AG04450 (cell line): ENCODE results near the gene ELK4. TPM values are rescaled to one million over a fixed set of nuclear protein-coding genes. Genes with fewer than 3 reads are reported as not detected.

Source experiments
- CTCF ChIA-PET: fragments of 300-600, 350-600 bp; formaldehyde crosslinking; extraction: SDS; loops from one replicate; lab custom pipeline; 2022; ENCODE audit warnings: antibody characterized with exemption, inconsistent platforms; lab: Charles Lee
- POLR2A ChIA-PET: fragments of 350-600 bp; formaldehyde crosslinking; extraction: SDS; loops from one replicate; lab custom pipeline; 2021; ENCODE audit warnings: antibody characterized with exemption, inconsistent platforms; lab: Yijun Ruan, JAX
- DNase-seq: peaks from one replicate; pipeline ENCODE4 v3.0.0-alpha.2; 2011; ENCODE audit warnings: low read depth, low spot score
- H3K27ac ChIP-seq: one replicate; pipeline ENCODE4 v1.5.1; 2012; ENCODE audit warnings: low read depth, low read length, control low read depth
- H3K27me3 ChIP-seq: one replicate; pipeline ENCODE4 v1.6.0; 2012; ENCODE audit warnings: low read length; ENCODE audit not compliant: control insufficient read depth, insufficient read depth
- H3K4me3 ChIP-seq: 2 replicates; pipeline ENCODE4 v1.5.1; 2011; ENCODE audit warnings: mild to moderate bottlenecking, low read depth, low read length, control low read depth
- H3K9me3 ChIP-seq: 2 replicates; pipeline ENCODE4 v1.5.1; 2012; ENCODE audit warnings: low read length; ENCODE audit not compliant: control insufficient read depth, insufficient read depth
- CTCF ChIP-seq: IDR thresholded peaks from 2 replicates; pipeline ENCODE4 v1.5.1; 2011; ENCODE audit warnings: low read depth, low read length, control low read depth, inconsistent platforms
- polyA plus RNA-seq: library from polyadenylated mRNA; depleted of rRNA; stranded (reverse); fragments of >200 nt; gene quantifications from 2 replicates; pipeline ENCODE4 v1.2.3, GENCODE V29; 2011

Gene ELK4
- polyA plus RNA-seq, 1 experiment = 8.6 TPM

- DNase-seq = no peak
- ChIA-PET POLR2A (interaction anchor here (0.9 to 1.3 kb wide), 3 partner anchors 31 to 119 kb away, joined by 3 to 6 read pairs (median 5); no protein-coding TSS in a partner anchor), CTCF (interaction anchor here (1.7 to 5.2 kb wide), 3 partner anchors 28 to 40 kb away, joined by 3 to 100 read pairs (median 23); no protein-coding TSS in a partner anchor)
- no peak for TF ChIP-seq CTCF
- H3K9me3 ChIP-seq = no peaks in the 10 kb centered on the region; the same call in 1 of the 2 replicates
- no peaks in the 10 kb centered on the region for H3K27me3 ChIP-seq
- peak overlapping the region; percentile 79 for H3K4me3 ChIP-seq
- no peak overlapping the region for H3K27ac ChIP-seq
Measured at GRCh38 chr1:205630241-205630640, 1.6 kb downstream of the ELK4 start.

DNA sequence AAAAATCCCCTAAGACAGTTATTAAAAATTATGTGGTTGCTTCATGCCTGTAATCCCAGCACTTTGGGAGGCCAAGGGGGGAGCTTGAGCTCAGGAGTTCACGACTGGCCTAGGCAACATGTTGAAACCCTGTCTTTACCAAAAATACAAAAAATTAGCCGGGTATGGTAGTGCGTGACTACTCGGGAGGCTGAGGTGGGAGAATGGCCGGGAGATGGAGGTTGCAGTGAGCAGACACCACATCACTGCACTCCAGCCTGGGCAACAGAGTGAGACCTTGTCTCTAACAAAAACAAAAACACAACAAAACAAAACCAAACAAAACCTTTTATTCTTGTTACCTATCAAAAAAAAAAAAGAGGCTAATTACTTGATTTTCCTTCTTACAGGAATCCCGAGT lies 2.1 kb downstream of the ELK4 start:
- H3K27me3 ChIP-seq = no peaks in the 10 kb centered on the region
- CTCF ChIA-PET = interaction anchor here (1.3 to 5.2 kb wide), 3 partner anchors 28 to 39 kb away, joined by 3 to 100 read pairs (median 4); no protein-coding TSS in a partner anchor
- no peak for DNase-seq
- H3K4me3 ChIP-seq = peak overlapping the region; percentile 79
- H3K9me3 ChIP-seq = no peaks in the 10 kb centered on the region; the same call in 1 of the 2 replicates
- POLR2A ChIA-PET = no interaction called here
- TF ChIP-seq CTCF = no peak
- peak overlapping the region; percentile 61 for H3K27ac ChIP-seq

DNA sequence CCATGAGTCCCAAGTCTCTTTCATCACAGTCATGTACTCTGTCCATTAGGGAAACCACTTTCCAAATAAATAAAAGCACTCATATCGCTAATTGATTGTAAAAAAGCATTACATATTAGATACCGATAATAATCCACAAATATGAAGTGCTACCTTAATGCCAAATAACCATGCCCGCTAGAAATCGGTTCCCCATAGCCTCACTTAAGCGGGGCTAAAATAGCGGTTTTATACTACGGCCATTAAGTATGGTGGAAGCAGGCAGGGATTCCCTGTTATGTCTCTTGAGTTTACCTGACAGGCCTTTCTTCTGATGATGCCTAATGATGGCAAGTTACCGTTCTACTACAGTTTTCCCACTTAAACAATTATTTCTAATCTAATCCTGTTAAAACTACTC lies 3.9 kb downstream of the ELK4 start:
- no peaks in the 10 kb centered on the region; the same call in 1 of the 2 replicates for H3K9me3 ChIP-seq
- no peak for TF ChIP-seq CTCF
- POLR2A ChIA-PET = no interaction called here
- no peak overlapping the region for H3K27ac ChIP-seq
- DNase-seq = no peak
- CTCF ChIA-PET = interaction anchor here (0.9 kb wide), 1 partner anchor 36 kb away, joined by 8 read pairs; no protein-coding TSS in a partner anchor
- H3K27me3 ChIP-seq = no peaks in the 10 kb centered on the region
- no peak overlapping the region for H3K4me3 ChIP-seq

DNA sequence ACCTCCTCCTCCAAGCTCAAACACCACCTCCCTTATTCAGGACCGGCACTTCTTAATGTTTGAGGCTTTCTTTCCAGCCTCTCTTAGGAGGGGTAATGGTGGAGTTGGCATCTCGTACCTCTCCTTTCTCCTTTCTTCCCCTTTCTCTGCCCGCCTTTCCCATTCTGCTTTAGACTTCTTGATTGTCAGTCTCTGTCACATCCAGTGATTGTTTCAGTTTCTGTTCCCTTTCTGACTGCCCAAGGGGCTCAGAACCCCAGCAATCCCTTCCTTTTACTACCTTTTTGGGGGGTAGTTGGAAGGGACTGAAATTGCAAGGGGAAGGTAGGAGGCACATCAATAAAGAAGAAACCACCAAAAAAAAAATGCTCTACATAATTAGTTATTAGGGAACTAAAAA lies 5.6 kb downstream of the ELK4 start:
- no peak for DNase-seq
- no peak for TF ChIP-seq CTCF
- H3K27me3 ChIP-seq = no peaks in the 10 kb centered on the region
- POLR2A ChIA-PET = no interaction called here
- CTCF ChIA-PET = no interaction called here
- H3K4me3 ChIP-seq = no peak overlapping the region
- no peak overlapping the region for H3K27ac ChIP-seq
- no peaks in the 10 kb centered on the region; the same call in 1 of the 2 replicates for H3K9me3 ChIP-seq

- Histone ChIP-seq H3K9me3 (no peaks in the 10 kb centered on the region; the same call in 1 of the 2 replicates), H3K27ac (no peak overlapping the region), H3K27me3 (no peaks in the 10 kb centered on the region), H3K4me3 (no peak overlapping the region)
- POLR2A ChIA-PET = no interaction called here
- CTCF ChIA-PET = interaction anchor here (1.2 to 2.3 kb wide), 3 partner anchors 9 to 36 kb away, joined by 4 to 8 read pairs (median 7); partner anchors contain the start of gene ELK4
- no peak for DNase-seq
- TF ChIP-seq CTCF = no peak
Measured at GRCh38 chr1:205623646-205624045, 8.2 kb downstream of the ELK4 start.
